GM12873 (cell line): ENCODE data around the gene SS18L1.

Experiments
- TF ChIP-seq, protein P1 (sequence below): IDR thresholded peaks from 2 replicates; pipeline ENCODE4 v1.5.1; 2012; ENCODE audit warnings: low read depth, mild to moderate bottlenecking, moderate library complexity, low read length, control low read depth; ENCODE audit not compliant: insufficient read depth; ENCODE audit errors: missing control alignments

SS18L1 gene

DNA sequence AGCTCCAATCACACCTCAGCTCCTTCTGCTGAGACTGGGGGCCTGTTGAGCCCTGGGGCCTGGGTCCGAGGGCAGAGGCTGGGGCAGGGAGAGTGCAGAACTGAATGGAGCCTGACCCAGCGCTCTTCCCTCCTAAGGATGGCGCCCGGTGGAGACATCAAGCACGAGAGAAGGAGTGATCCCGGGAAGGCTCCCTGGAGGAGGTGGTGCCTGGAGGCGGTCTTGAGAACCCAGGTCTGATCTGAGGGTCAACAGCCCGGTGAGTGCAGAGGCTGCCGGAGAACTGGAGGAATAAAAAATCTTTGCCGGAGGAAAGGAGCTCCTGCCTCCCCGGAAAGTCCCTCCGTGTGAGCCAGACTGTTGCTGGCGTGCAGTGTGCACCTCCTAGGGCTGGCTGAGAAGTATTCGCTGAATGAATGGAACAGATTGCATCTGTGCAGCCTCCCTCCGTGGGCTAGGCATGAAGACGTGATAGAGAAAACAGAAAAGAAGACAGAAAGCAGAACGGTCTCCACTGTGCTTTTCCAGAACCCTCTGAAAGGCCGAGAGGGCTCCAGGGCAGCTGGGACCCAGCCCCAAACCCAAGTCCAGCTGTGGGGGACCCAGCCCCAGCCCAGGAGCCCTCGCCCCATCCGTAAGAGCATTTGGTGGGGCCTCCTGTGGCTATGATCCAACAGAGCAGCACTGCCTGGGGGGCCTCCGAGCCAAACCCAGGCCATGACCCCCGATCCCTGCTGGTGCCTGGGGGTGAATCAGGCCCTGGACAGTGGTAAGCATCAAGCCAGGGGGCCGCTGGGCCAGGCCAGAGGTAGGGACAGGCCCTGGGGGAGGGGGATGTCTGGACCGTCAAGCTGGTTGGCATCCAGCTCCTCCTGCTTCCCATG, 83.4 kb downstream of the SS18L1 start:
- TF ChIP-seq, protein P1, sequence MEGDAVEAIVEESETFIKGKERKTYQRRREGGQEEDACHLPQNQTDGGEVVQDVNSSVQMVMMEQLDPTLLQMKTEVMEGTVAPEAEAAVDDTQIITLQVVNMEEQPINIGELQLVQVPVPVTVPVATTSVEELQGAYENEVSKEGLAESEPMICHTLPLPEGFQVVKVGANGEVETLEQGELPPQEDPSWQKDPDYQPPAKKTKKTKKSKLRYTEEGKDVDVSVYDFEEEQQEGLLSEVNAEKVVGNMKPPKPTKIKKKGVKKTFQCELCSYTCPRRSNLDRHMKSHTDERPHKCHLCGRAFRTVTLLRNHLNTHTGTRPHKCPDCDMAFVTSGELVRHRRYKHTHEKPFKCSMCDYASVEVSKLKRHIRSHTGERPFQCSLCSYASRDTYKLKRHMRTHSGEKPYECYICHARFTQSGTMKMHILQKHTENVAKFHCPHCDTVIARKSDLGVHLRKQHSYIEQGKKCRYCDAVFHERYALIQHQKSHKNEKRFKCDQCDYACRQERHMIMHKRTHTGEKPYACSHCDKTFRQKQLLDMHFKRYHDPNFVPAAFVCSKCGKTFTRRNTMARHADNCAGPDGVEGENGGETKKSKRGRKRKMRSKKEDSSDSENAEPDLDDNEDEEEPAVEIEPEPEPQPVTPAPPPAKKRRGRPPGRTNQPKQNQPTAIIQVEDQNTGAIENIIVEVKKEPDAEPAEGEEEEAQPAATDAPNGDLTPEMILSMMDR, result no peak

DNA sequence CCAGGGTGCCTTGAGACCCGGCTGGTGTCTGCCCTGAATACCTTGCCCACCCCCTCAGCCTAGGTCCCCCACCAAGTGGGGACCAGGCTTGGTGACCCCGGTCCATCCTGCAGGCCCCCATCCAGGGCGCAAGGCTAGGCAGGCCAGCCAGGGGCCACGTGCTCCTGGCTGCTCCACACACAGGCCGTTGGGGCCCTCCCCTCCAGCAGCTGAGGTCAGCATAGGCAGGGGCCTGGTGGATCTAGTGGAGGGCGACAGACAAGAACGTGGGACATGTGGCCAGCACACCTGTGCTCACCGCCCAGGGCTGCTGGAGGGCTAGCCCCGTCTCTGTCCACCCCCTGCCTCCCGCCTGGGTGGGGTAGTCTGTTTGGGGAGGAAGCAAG, 84.0 kb downstream of the SS18L1 start:
- TF ChIP-seq, protein P1, result no peak

DNA sequence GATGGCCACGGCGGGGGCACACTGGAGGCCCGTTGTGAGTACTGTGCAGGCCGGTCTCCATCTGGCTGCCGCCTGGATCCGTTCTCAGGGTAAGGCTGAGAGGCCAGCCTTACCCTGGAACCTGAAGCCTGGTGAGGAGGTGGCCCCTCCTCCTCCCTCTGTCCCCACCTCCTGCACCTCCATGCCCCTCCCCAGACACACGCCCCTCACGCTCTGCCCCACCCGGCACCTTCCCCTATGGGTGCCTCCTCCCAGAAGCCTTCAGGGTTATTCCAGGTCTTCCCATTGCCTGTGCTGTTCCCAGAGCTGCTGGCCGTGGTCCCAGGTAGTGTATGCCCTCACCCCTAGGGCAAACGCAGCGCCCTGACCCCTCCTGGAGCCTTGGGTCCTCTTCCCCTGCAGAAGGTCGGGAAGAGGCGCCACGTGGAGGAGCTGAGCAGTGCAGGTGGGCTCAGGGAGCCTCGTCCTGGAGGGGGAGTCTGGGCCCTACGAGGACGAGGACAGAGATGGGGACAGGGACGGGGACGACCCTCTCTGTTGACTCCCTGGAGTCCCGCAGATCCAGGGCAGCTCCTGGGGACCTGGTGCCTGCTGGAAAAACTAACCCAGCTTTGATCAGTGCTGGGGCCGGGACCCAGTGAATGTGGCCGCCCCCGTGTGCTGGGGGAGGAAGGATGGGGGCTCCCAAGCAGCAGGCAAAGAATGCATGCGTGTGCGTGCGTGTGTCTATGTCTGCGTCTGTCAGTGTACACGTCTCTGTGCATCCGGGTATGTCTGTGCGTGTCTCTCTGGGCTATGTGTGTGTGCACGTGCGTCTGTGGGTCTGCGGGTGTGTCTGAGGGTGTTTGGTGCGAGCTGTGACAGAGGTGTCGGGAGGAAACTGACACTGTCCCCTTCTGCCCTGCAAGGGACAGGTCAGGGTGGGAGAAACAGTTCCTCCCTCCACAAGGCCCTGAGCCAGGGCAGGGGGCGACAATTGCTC, 84.7 kb downstream of the SS18L1 start:
- TF ChIP-seq, protein P1, result no peak

DNA sequence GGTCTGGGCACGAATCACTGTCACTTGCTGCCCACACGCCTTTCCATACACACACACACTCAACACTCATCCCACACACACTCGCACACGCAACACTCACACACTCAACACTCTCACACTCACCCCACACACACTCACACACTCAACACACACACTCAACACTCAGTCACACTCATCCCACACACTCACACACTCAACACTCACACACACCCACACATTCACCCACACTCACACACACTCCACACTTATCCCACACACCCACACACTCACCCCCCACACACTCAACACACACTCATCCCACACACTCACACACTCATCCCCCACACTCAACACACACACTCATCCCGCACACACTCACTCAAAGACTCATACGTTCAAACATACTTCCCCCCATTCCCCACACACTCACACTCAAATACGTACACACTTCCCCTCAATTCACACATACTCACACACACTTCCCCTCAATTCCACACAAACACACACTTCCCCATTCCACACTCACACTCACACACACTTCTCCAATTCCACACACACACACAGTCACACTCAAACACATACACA, 85.5 kb downstream of the SS18L1 start:
- TF ChIP-seq, protein P1, result no peak

DNA sequence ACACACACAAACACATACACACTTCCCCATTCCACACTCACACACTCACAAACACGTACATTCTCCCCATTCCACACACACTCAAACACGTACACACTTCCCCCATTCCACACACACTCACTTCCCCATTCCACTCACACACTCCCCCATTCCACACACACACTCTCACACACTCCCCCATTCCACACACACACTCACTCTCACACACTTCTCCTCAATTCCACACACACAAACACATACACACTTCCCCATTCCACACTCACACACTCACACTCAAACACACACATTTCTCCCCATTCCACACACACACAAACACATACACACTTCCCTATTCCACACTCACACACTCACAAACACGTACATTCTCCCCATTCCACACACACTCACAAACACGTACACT, 86.1 kb downstream of the SS18L1 start:
- TF ChIP-seq, protein P1, result no peak

DNA sequence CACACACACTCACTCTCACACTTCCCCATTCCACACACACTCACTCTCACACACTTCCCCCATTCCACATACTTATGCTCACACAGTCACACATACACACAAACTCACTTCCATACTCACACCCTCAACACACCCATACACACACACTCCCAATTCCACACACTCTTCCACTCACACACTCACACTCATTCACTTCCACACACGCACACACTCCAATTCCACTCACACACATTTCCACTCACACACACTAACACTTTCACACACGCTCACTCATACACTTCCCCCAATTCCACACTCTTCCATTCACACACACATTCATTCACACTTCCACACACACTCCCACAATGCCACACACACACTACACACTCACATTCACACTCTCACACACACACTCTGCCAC, 86.7 kb downstream of the SS18L1 start:
- TF ChIP-seq, protein P1, result no peak
